ENCODE data around the gene PCA3.

DNA sequence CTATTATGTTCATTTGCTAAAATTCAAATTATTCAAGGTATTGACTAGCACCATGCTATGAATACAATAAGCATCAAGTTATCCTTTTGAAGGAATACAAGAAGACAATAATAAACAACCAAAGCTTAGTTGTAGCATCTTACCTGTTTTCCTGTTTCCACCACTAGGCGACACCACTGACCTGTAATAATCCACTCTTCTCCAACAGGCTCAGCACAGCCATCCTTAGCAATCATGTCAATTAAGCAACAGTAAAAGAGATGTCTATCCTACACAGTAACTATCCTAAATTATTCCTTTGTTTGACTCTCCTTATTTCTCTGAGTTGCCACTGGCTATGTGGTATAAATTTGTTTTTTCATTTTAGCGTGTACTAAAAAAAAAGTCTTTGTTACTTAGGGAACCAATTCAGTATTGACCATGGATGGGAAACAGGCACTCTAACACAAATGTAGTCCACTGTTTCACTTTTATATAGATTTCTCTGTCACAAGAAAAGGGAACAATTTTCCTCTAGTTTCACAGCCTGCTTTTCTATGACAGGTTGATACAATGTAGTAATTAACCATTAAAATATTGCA, 46.2 kb downstream of the PCA3 start:
- TF ChIP-seq, protein P1, sequence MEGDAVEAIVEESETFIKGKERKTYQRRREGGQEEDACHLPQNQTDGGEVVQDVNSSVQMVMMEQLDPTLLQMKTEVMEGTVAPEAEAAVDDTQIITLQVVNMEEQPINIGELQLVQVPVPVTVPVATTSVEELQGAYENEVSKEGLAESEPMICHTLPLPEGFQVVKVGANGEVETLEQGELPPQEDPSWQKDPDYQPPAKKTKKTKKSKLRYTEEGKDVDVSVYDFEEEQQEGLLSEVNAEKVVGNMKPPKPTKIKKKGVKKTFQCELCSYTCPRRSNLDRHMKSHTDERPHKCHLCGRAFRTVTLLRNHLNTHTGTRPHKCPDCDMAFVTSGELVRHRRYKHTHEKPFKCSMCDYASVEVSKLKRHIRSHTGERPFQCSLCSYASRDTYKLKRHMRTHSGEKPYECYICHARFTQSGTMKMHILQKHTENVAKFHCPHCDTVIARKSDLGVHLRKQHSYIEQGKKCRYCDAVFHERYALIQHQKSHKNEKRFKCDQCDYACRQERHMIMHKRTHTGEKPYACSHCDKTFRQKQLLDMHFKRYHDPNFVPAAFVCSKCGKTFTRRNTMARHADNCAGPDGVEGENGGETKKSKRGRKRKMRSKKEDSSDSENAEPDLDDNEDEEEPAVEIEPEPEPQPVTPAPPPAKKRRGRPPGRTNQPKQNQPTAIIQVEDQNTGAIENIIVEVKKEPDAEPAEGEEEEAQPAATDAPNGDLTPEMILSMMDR (IDR thresholded peaks at IDR 0.05) = peak; percentile 67 to 87 (median 76)
- TF ChIP-seq POLR2A (IDR thresholded peaks at IDR 0.05) = no peak
